ENCODE results near the gene BTN1A1. TPM values are rescaled to one million over a fixed set of nuclear protein-coding genes. Genes with fewer than 3 reads are reported as not detected.
A peak's percentile ranks its signal among the peaks of the same experiment; 100 is the strongest.

BTN1A1 gene
- total and polyA plus RNA-seq, 9 of the 15 experiments (the other 6 are each of a cell fraction or from before 2014, with no cell fraction given) = 0.01 to 0.15 (median 0.06) TPM; not detected in 4

GRCh38 chr6:26483727-26484126, 16.4 kb upstream of the BTN1A1 start:
- Histone ChIP-seq H2AFZ (ENCODE audit: low read depth, low read length) (peak overlapping the region; percentile 6; the same call in 1 of the 2 replicates), H3K9me1 (ENCODE audit: control insufficient read depth, insufficient read depth, low read length) (no peaks in the 10 kb centered on the region), H3K27ac (ENCODE audit: extremely low read depth, low read depth, low read length) (no peak overlapping the region), H3K9ac (ENCODE audit: insufficient read depth in 1 of 2, low read depth in 2 of 2, low read length in 2 of 2) (no peak overlapping the region), H3K27me3 (ENCODE audit: control insufficient read depth in 2 of 2, insufficient read depth in 2 of 2, low read length in 2 of 2) (no peaks in the 10 kb centered on the region), H3K4me1 (replicated peaks in 1 of 2; ENCODE audit: control insufficient read depth in 2 of 2, insufficient read depth in 2 of 2, low read length in 2 of 2) (peaks cover 0 to 11% of the 10 kb centered on the region in 2 experiments; a peak in 4 of 5 replicates), H3K9me3 (replicated peaks; ENCODE audit: control insufficient read depth, insufficient read depth, low read depth, low read length) (peaks cover 3% of the 10 kb centered on the region), H3K79me2 (ENCODE audit: control insufficient read depth, insufficient read depth, low read length) (no peaks in the 10 kb centered on the region), H4K20me1 (replicated peaks; ENCODE audit: control insufficient read depth, insufficient read depth, low read length) (no peaks in the 10 kb centered on the region), H3K4me2 (ENCODE audit: insufficient read depth, low read length) (no peak overlapping the region), H3K4me3 (no peak overlapping the region), H3K36me3 (ENCODE audit: control insufficient read depth, insufficient read depth, low read length) (no peaks in the 10 kb centered on the region)
- in situ Hi-C loops (cut with MboI) (no loop called here), intact Hi-C loops (cut with micrococcal nuclease) (no loop called here)
- WGBS (ENCODE audit: insufficient coverage, low coverage, missing lambda C conversion rate) = 52% methylated on average over 3 of the region's 3 CpGs
- FAIRE-seq (no peak), DNase-seq (ENCODE audit: extremely low read depth in 1 of 4, low spot score in 3 of 4) (no peak), ATAC-seq (no peak)
- POLR2A ChIA-PET = interaction anchor here (2.5 kb wide), 1 partner anchor 9 kb away, joined by 18 read pairs; no protein-coding TSS in a partner anchor
- no peak for TF ChIP-seq CREB1 (IDR thresholded peaks at IDR 0.05)
- no peak for TF ChIP-seq CREB1 (CRISPR knock-in tag; IDR thresholded peaks at IDR 0.05)
- no peak for TF ChIP-seq KAT7 (CRISPR knock-in tag; IDR thresholded peaks at IDR 0.05; ENCODE audit: borderline replicate concordance)
- no peak for TF ChIP-seq RBM15 (IDR thresholded peaks at IDR 0.05; ENCODE audit: insufficient read depth, low read length)
- no peak for TF ChIP-seq RFX1 (IDR thresholded peaks at IDR 0.05)
- TF ChIP-seq ZBTB7A (IDR thresholded peaks at IDR 0.05; ENCODE audit: borderline replicate concordance, control insufficient read depth, low read depth, low read length) = no peak
- no peak for TF ChIP-seq RAD51 (IDR thresholded peaks at IDR 0.05; ENCODE audit: borderline replicate concordance, low read depth)
- TF ChIP-seq ZNF79 (CRISPR knock-in tag; IDR thresholded peaks at IDR 0.05; ENCODE audit: low read depth) = no peak
- no peak for TF ChIP-seq ZNF507 (tag; conservative IDR thresholded peaks at IDR 0.05)
- TF ChIP-seq C11orf30 (IDR thresholded peaks at IDR 0.05; ENCODE audit: low read depth) = no peak
- no peak for TF ChIP-seq ZNF696 (CRISPR knock-in tag; conservative IDR thresholded peaks at IDR 0.05)
- no peak for TF ChIP-seq PML (IDR thresholded peaks at IDR 0.05; ENCODE audit: low read length)
- TF ChIP-seq NFE2 (IDR thresholded peaks at IDR 0.05; ENCODE audit: low read depth) = no peak
- BruUV-seq (replicated peaks) = no TSS peak
- CTCF ChIA-PET (ENCODE audit: low intra/inter-chr PET ratio) = no interaction called here
